Trophoblast cell (in vitro differentiated cells and primary cell): ENCODE results near the gene TBL1X.

Source experiments
- DNase-seq, 2 donors: peaks; one replicate each; pipeline ENCODE4 v3.0.0-alpha.2; 2016
- H2AFZ ChIP-seq: 2 replicates; pipeline ENCODE4 v1.6.1; 2013; ENCODE audit warnings: low read length, moderate library complexity, mild to moderate bottlenecking; ENCODE audit not compliant: insufficient read depth, poor library complexity
- H2AK5ac ChIP-seq: 2 replicates; pipeline ENCODE4 v1.6.1; 2013; ENCODE audit warnings: mild to moderate bottlenecking, low read length
- H2BK120ac ChIP-seq: 2 replicates; pipeline ENCODE4 v1.6.1; 2013; ENCODE audit warnings: low read length, mild to moderate bottlenecking, moderate library complexity; ENCODE audit not compliant: insufficient read depth, poor library complexity
- H2BK12ac ChIP-seq: 2 replicates; pipeline ENCODE4 v1.6.1; 2013; ENCODE audit warnings: mild to moderate bottlenecking, low read length, moderate library complexity
- H2BK5ac ChIP-seq: 2 replicates; pipeline ENCODE4 v1.6.1; 2013; ENCODE audit warnings: low read length, low read depth, moderate library complexity, mild to moderate bottlenecking; ENCODE audit not compliant: poor library complexity
- H3K14ac ChIP-seq: 2 replicates; pipeline ENCODE4 v1.6.1; 2013; ENCODE audit warnings: mild to moderate bottlenecking, low read length
- H3K18ac ChIP-seq: 2 replicates; pipeline ENCODE4 v1.6.1; 2013; ENCODE audit warnings: mild to moderate bottlenecking, low read length
- H3K23ac ChIP-seq: 2 replicates; pipeline ENCODE4 v1.6.1; 2013; ENCODE audit warnings: low read length
- H3K27ac ChIP-seq: 2 replicates; pipeline ENCODE4 v1.5.1; 2013; ENCODE audit warnings: low read depth, mild to moderate bottlenecking, inconsistent platforms, low read length, moderate library complexity
- H3K27me3 ChIP-seq: 2 replicates; pipeline ENCODE4 v1.6.1; 2013; ENCODE audit warnings: inconsistent platforms, mild to moderate bottlenecking, low read length, moderate library complexity; ENCODE audit not compliant: insufficient read depth
- H3K36me3 ChIP-seq, 2 experiments: 1 replicate in 1 of 2; 2 replicates in 1 of 2; pipeline ENCODE4 v1.6.1; 2013; ENCODE audit warnings: low read length in 2 of 2, mild to moderate bottlenecking in 2 of 2, moderate library complexity in 1 of 2; ENCODE audit not compliant: insufficient read depth in 2 of 2, control insufficient read depth in 1 of 2
- H3K4ac ChIP-seq: 2 replicates; pipeline ENCODE4 v1.6.1; 2013; ENCODE audit warnings: low read depth, mild to moderate bottlenecking, low read length, moderate library complexity
- H3K4me1 ChIP-seq, 2 experiments: 1 replicate in 1 of 2; 2 replicates in 1 of 2; pipeline ENCODE4 v1.6.1; 2013; ENCODE audit warnings: low read length in 2 of 2, mild to moderate bottlenecking in 2 of 2, moderate library complexity in 1 of 2; ENCODE audit not compliant: insufficient read depth in 2 of 2, control insufficient read depth in 1 of 2
- H3K4me2 ChIP-seq: 2 replicates; pipeline ENCODE4 v1.6.1; 2013; ENCODE audit warnings: inconsistent platforms, mild to moderate bottlenecking, low read length, moderate library complexity
- H3K4me3 ChIP-seq: 2 replicates; pipeline ENCODE4 v1.5.1; 2013; ENCODE audit warnings: mild to moderate bottlenecking, low read depth, low read length, inconsistent platforms
- H3K79me1 ChIP-seq: one replicate; pipeline ENCODE4 v1.6.1; 2013; ENCODE audit warnings: low read length
- H3K79me2 ChIP-seq: 2 replicates; pipeline ENCODE4 v1.6.1; 2013; ENCODE audit warnings: low read length, mild to moderate bottlenecking; ENCODE audit not compliant: control insufficient read depth, insufficient read depth, poor library complexity
- H3K9ac ChIP-seq: 2 replicates; pipeline ENCODE4 v1.6.1; 2013; ENCODE audit warnings: mild to moderate bottlenecking, low read length
- H3K9me3 ChIP-seq: 2 replicates; pipeline ENCODE4 v1.6.1; 2013; ENCODE audit warnings: low read depth, mild to moderate bottlenecking, control low read depth, inconsistent platforms, low read length; ENCODE audit not compliant: insufficient read depth
- H4K12ac ChIP-seq: 2 replicates; pipeline ENCODE4 v1.6.1; 2013; ENCODE audit warnings: low read depth, mild to moderate bottlenecking, low read length, moderate library complexity
- H4K8ac ChIP-seq: 2 replicates; pipeline ENCODE4 v1.6.1; 2013; ENCODE audit warnings: low read depth, mild to moderate bottlenecking, low read length, moderate library complexity
- H4K91ac ChIP-seq: one replicate; pipeline ENCODE4 v1.6.1; 2013; ENCODE audit warnings: low read depth, mild to moderate bottlenecking, low read length, moderate library complexity
- WGBS: extraction: QIAGEN DNeasy Blood & Tissue Kit; methylation state at CpG from one replicate; pipeline ENCODE4 v1.1.7; 2013; ENCODE audit warnings: missing lambda C conversion rate; ENCODE audit not compliant: insufficient read length, insufficient coverage; ENCODE audit errors: extremely low coverage; 5-methylcytosine and 5-hydroxymethylcytosine counted together

The TBL1X gene

GRCh38 chrX:9587642-9588041 is 122.8 kb downstream of the TBL1X start:
- Histone ChIP-seq H3K18ac (no peak overlapping the region), H3K4ac (no peak overlapping the region), H3K14ac (no peak overlapping the region), H4K8ac (no peak overlapping the region), H3K4me1 (no peaks in the 10 kb centered on the region), H3K23ac (no peak overlapping the region), H4K12ac (no peak overlapping the region), H2AK5ac (no peak overlapping the region), H3K9ac (no peak overlapping the region), H3K4me3 (no peak overlapping the region), H3K9me3 (no peaks in the 10 kb centered on the region), H3K79me2 (no peaks in the 10 kb centered on the region), H3K27me3 (no peaks in the 10 kb centered on the region), H3K36me3 (no peaks in the 10 kb centered on the region), H2BK5ac (no peak overlapping the region), H3K27ac (no peak overlapping the region), H2BK12ac (no peak overlapping the region), H4K91ac (no peak overlapping the region), H3K4me2 (no peak overlapping the region), H2BK120ac (no peak overlapping the region), H2AFZ (no peak overlapping the region), H3K79me1 (no peaks in the 10 kb centered on the region)
- DNase-seq, result peak in 1 of 2 donors; percentile 19
- WGBS, result no CpG with 5 or more reads among the region's 9 CpGs

- Histone ChIP-seq H2AK5ac (no peak overlapping the region), H3K27ac (no peak overlapping the region), H4K12ac (no peak overlapping the region), H2BK12ac (no peak overlapping the region), H3K9ac (no peak overlapping the region), H3K23ac (no peak overlapping the region), H2AFZ (no peak overlapping the region), H4K8ac (no peak overlapping the region), H3K9me3 (no peaks in the 10 kb centered on the region), H3K79me1 (no peaks in the 10 kb centered on the region), H3K14ac (no peak overlapping the region), H3K4ac (no peak overlapping the region), H3K4me2 (no peak overlapping the region), H3K4me1 (no peaks in the 10 kb centered on the region), H3K79me2 (no peaks in the 10 kb centered on the region), H4K91ac (no peak overlapping the region), H2BK120ac (no peak overlapping the region), H3K18ac (no peak overlapping the region), H2BK5ac (no peak overlapping the region), H3K27me3 (no peaks in the 10 kb centered on the region), H3K4me3 (no peak overlapping the region), H3K36me3 (no peaks in the 10 kb centered on the region)
- no peak for DNase-seq
- no CpG with 5 or more reads among the region's 2 CpGs for WGBS
These were observed 126.6 kb downstream of the TBL1X start for GRCh38 chrX:9591496-9591895.

GRCh38 chrX:9593756-9594155 is 128.9 kb downstream of the TBL1X start:
- H3K23ac ChIP-seq, result no peak overlapping the region
- DNase-seq, result no peak

GRCh38 chrX:9595174-9595573 is 130.3 kb downstream of the TBL1X start:
- Histone ChIP-seq H3K23ac (no peak overlapping the region), H4K8ac (no peak overlapping the region), H3K4me1 (no peaks in the 10 kb centered on the region), H3K27ac (no peak overlapping the region), H2BK120ac (no peak overlapping the region), H2AK5ac (no peak overlapping the region), H3K9me3 (no peaks in the 10 kb centered on the region), H2BK12ac (no peak overlapping the region), H3K18ac (no peak overlapping the region), H3K36me3 (no peaks in the 10 kb centered on the region), H3K4me3 (no peak overlapping the region), H2BK5ac (no peak overlapping the region), H3K14ac (no peak overlapping the region), H3K27me3 (no peaks in the 10 kb centered on the region), H2AFZ (no peak overlapping the region), H3K4me2 (no peak overlapping the region), H4K12ac (no peak overlapping the region), H3K79me2 (no peaks in the 10 kb centered on the region), H3K4ac (no peak overlapping the region), H4K91ac (no peak overlapping the region), H3K79me1 (no peaks in the 10 kb centered on the region), H3K9ac (no peak overlapping the region)
- no peak for DNase-seq
- WGBS, result no CpG with 5 or more reads among the region's 5 CpGs

More at GRCh38 chrX:9593756-9594155, 128.9 kb downstream of the TBL1X start:
- H3K4ac ChIP-seq, result no peak overlapping the region
- H3K4me3 ChIP-seq, result no peak overlapping the region
- H2BK5ac ChIP-seq, result no peak overlapping the region
- no peak overlapping the region for H4K91ac ChIP-seq
- H2BK120ac ChIP-seq, result no peak overlapping the region
- H3K27ac ChIP-seq, result no peak overlapping the region
- H2AFZ ChIP-seq, result no peak overlapping the region
- no peak overlapping the region for H2AK5ac ChIP-seq
- H3K36me3 ChIP-seq, result no peaks in the 10 kb centered on the region
- H3K79me2 ChIP-seq, result no peaks in the 10 kb centered on the region
- H4K12ac ChIP-seq, result no peak overlapping the region
- no peaks in the 10 kb centered on the region for H3K9me3 ChIP-seq
- H3K18ac ChIP-seq, result no peak overlapping the region
- no peak overlapping the region for H3K14ac ChIP-seq
- no peak overlapping the region for H3K4me2 ChIP-seq
- no peaks in the 10 kb centered on the region for H3K79me1 ChIP-seq
- no peak overlapping the region for H3K9ac ChIP-seq
- no peaks in the 10 kb centered on the region for H3K27me3 ChIP-seq
- no peak overlapping the region for H2BK12ac ChIP-seq
- no CpG with 5 or more reads among the region's 9 CpGs for WGBS
- H4K8ac ChIP-seq, result no peak overlapping the region
- H3K4me1 ChIP-seq, result no peaks in the 10 kb centered on the region
